ENCODE measurements around the gene NOP9.

Gene NOP9

DNA sequence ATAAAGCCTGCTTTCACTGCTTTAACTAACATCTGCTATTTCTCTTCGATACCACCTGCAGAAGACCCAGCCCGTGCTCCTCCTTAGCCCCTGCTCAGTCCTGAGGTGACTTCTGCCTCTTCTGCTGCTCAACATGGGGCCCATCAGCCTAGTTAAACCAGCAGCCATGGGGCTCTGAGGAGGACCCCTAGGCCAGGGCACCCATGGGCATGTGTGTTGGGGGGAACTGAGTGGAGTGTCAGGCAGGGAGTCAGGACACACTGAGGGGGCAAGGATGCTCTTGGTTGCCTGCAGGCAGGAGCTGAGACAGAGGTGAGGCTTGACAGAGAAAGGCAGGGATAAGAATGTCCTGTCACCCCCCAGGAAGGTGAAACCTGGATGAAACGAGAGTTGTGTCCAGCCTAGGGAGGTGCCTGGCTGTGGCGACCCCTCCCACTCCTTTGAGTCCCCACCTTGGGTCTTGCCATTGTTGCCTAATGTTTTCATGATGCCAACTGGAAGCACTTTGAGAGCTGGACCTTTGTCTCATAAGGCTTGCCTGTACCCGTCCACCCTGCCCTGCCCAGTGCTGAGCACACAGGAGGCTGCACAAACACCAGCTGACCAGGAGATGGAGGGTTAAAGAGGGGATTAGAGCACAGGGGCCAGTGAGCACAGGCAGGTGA is 15.7 kb upstream of the NOP9 start:
- DNase-seq = no peak

GRCh38 chr14:24284501-24285035 is 15.1 kb upstream of the NOP9 start:
- no peak for DNase-seq

DNA sequence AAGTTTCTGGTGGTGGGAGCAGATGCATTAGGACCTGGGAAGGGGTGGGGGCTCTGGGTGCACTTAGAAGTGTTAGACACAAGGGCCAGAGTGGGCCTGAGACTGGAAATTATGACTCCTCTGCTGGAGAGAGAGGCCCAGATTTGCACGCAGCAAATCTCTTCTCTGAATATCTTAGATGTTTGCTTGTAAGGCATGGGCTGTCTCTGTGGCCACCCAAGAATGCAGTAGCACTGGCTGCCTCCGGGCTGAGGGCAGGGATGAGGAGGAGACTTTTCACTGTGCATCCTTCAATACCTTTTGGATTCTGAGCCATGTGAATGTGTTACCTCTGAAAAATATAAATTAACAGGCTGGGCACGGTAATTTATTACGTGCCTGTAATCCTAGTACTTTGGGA is 14.3 kb upstream of the NOP9 start:
- no peak for DNase-seq

- DNase-seq = no peak
These were observed 12.7 kb upstream of the NOP9 start for GRCh38 chr14:24286996-24287395.

DNA sequence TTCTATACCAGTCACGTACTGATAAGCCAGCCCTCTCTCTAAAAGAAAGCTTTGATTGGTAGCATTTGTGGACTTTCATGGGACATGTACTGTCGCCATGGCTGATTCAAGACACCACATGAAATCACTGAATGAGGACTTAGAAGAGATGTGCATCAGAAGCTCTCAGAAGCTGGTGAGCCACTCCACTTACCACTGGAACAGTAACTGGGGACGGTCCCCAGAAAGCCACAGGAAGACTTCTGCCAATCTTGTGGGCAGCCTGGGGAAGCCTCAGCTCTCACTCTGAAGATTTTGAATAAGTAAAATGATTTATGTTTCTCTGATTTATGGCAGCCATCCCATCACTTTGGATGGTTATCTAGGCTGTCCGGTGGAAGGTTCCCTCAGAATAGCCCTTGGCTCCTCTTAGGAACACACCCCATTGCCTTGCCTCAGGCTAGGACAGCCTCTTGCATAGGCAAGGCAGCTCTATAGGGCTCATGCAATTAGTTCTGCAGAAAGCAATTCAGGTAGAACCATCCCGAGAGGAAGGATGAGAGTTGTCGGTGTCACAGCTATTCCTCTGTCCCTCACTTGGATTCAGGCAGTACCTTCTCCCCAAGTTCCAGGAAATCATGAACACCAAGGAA is 9.9 kb upstream of the NOP9 start:
- peak; percentile 84 for DNase-seq

DNA sequence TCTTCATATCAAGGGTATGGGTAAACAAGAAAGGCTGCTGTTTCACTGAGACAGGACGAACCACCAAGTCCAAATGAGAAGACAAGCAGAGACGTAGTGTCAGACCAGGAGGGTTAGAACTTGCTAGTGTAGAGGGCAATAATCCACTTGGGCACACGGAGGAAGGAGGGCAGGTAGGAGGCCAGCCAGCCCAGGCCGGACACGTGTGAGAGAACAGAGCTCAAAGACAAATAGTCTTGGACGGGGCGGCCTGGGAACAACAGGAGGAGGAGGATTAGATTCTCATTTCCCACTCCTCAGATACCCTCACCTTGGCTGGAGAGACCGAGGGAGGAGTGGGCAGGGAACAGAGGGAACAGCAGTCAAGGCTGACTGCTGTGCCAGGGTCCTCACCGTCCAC is 8.9 kb upstream of the NOP9 start:
- DNase-seq = no peak

- no peak for DNase-seq
These were observed 8.1 kb upstream of the NOP9 start for GRCh38 chr14:24291446-24292117.

- DNase-seq = no peak
These were observed 7.4 kb upstream of the NOP9 start for GRCh38 chr14:24292118-24292807.

- no peak for DNase-seq
These were observed 6.1 kb upstream of the NOP9 start for GRCh38 chr14:24293525-24293924.

DNA sequence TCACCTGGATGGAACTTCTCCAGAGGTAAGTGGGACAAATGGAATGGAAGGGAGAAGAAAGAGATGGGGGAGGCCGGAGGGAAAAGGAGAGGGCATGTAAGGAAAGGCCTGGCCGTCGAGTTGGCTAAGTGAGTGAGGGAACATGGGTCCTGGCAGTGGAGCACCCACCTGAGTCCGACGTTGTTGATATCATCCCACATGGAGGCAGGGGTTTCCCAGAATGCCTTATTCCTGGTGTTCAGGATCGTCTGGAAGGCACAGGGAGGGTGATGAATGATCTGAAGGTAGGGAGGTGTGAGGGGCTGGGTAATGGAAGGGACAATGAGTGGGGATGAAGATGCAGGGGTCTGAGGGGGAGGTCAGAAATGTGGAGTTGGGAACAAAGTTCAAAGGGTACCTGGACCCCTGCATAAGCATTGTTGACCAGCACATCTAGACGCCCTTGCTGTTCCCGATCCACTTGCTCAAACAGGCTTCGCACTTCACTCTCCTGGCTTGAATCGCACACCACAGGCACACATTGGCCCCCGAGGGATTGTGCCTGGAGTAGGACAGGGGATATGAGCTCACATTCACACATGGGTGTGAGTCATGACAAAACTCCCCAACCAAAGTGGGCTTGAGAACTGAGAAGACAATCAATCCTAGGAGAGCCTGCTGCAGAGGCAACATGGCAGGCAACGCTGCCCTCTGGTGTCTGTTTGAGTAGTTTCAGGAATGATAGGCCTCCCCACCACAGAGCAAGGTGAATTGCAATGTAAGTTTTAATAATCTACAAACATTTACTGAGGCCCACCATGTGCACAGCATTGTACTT is 3.1 kb upstream of the NOP9 start:
- peak; percentile 83 for DNase-seq

- no peak for DNase-seq
These were observed 2.3 kb upstream of the NOP9 start for GRCh38 chr14:24297190-24297964.

GRCh38 chr14:24298892-24299254 is 777 bp upstream of the NOP9 start:
- DNase-seq = peak; percentile 32

DNA sequence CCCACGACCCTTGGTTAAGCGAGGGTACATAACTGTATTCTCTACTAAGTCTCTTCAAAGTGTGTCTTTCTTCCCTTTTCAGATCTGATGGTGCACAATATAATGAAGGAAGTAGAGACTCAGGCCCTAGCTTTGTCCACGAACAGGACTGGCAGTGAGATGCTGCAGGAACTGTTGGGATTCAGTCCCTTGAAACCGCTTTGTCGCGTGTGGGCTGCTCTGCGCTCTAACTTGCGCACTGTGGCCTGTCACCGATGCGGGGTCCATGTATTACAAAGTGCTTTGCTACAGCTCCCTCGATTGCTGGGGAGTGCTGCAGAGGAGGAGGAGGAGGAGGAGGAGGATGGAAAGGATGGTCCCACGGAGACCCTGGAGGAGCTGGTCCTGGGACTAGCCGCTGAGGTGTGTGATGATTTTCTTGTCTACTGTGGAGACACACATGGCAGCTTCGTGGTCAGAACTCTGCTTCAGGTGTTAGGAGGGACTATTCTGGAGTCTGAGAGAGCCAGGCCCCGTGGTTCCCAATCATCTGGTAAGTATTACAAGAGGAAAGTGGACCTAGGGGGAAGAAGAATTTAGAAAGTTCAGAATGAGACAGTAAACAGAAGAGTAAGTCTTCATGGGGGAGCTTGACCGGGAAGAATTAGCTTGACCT is 803 bp downstream of the NOP9 start:
- no peak for DNase-seq

GRCh38 chr14:24304019-24304387 is 4.4 kb downstream of the NOP9 start:
- no peak for DNase-seq

GRCh38 chr14:24307156-24307574 is 7.5 kb downstream of the NOP9 start:
- DNase-seq = no peak

DNA sequence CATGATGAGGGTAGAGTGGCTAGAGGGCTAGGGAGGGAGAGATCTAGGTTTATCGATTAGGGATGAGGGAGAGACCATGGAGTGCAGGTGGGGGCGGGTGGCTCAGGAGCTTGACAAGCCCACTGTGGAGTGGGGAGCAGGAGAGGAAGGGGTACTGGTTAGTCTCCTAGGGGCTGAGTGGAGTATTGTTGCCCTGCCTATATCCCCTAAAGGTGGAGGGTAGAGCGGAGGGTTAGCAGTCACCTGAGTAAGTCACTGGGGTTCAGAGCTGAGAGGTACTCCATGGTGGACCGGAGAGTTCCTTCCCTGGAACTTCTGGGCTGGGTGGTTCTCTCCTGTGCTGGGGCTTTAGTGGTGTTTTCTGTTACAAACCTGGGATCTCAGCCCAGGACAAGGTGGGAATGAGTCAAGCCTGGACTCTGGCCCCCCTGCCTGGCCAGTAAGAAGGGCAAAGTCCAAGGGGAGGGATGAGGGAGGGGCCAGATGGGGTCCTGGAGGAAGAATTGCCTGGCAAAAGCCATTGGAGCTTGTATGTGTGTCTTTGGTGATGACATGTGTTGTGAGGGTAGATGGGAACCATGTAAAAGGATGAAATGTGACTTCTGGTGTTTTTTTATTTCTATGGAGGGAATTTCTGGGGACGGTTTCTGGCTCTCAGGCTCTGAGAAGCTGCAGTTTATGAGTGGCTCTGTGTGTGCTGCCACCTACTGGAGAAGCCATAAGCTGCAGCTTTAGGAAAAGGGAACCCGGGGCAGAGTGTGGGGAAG is 8.1 kb downstream of the NOP9 start, which contains the start of gene CIDEB:
CIDEB (minus strand) TSS at position 403 of the 767 bp plus-strand sequence; CDS start at position 284, 119 bp downstream.
- DNase-seq = peak; percentile 73

DNA sequence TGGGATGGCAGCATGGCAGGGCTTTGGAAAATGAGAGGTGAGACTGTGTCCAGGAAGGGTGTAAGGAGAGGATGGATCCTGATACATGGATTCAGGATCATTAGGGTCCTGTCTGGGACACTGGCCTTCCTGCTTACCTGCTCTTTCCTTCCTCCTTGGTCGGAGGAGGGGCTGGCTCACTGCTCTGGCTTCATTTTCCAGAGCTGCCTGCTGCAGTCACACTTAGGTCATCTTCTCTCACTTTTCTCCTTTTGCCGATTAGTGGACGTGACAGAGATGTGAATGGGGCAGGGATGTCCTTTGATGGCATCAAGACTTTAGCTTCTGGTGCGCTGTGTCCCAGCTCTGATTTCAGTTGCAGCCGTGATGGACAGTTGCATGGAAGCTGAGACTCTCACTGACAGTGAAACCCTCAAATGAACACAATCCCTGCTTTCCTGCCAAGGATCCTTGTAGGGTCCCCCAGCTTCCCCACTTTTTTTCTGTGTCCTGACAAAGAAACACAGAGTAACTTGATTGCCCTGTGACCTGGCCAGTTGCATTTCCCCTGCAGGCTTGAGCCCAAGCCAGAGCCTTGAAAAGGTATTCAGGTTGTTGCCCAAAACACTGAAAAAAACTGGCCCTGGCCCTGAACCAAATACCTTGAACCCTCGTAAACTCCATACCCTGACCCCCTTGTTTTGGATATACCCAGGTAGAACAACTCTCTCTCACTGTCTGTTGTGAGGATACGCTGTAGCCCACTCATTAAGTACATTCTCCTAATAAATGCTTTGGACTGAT is 8.9 kb downstream of the NOP9 start:
- no peak for DNase-seq

- DNase-seq = no peak
These were observed 10.1 kb downstream of the NOP9 start, which contains the start of gene LTB4R2 for GRCh38 chr14:24309538-24310264. TSS of gene LTB4R2 (plus strand) at chr14:24310140. CDS start at chr14:24310665, 525 bp downstream.

DNA sequence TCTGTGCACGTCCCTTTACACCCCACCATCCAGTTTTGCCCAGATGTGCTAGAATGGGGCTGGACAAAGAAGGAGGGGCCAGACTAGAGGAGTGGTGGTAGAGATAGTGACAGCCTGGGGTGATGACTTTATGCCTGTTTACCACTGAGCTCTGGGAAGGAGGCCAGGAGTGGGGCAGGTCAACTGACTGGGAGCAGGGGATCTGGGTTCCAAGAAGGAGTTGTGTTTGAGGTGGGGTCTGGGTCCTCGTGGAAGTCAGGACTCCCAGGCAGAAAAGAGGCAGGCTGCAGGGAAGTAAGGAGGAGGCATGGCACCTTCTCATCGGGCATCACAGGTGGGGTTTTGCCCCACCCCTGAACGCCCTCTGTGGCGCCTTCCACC is 10.6 kb downstream of the NOP9 start:
- DNase-seq = no peak

Measured in activated CD4-positive, alpha-beta T cell treated with anti-CD3 and anti-CD28 coated beads for 48 hours (primary cell).